ENCODE data around the gene SEMA5B.

SEMA5B gene

GRCh38 chr3:123006609-123007008, 21.0 kb downstream of the SEMA5B start:
- TF ChIP-seq NFIC (IDR thresholded peaks at IDR 0.05) (no peak), REST (IDR thresholded peaks at IDR 0.05; ENCODE audit: low read depth) (no peak), USF1 (IDR thresholded peaks at IDR 0.05) (no peak), EGR1 (IDR thresholded peaks at IDR 0.05) (no peak), MAX (IDR thresholded peaks at IDR 0.05) (no peak), FOXM1 (IDR thresholded peaks at IDR 0.05; ENCODE audit: borderline replicate concordance, low read depth) (no peak), ZBTB7A (IDR thresholded peaks at IDR 0.05; ENCODE audit: low read depth) (no peak), TEAD4 (IDR thresholded peaks at IDR 0.05) (no peak), TCF12 (IDR thresholded peaks at IDR 0.05; ENCODE audit: low read depth) (no peak), YY1 (IDR thresholded peaks at IDR 0.05; ENCODE audit: low read depth) (no peak), TAF1 (IDR thresholded peaks at IDR 0.05; ENCODE audit: low read depth) (no peak), EP300 (IDR thresholded peaks at IDR 0.05; ENCODE audit: borderline replicate concordance) (no peak), RAD21 (IDR thresholded peaks at IDR 0.05; ENCODE audit: low read depth) (no peak), CEBPB (IDR thresholded peaks at IDR 0.05) (no peak)

GRCh38 chr3:123005291-123005690, 22.3 kb downstream of the SEMA5B start:
- TF ChIP-seq RAD21 (IDR thresholded peaks at IDR 0.05; ENCODE audit: low read depth) = no peak
- TF ChIP-seq TCF12 (IDR thresholded peaks at IDR 0.05; ENCODE audit: low read depth) = no peak
- TF ChIP-seq NFIC (IDR thresholded peaks at IDR 0.05) = no peak
- no peak for TF ChIP-seq TEAD4 (IDR thresholded peaks at IDR 0.05)
- TF ChIP-seq REST (IDR thresholded peaks at IDR 0.05; ENCODE audit: low read depth) = no peak
- no peak for TF ChIP-seq EGR1 (IDR thresholded peaks at IDR 0.05)
- no peak for TF ChIP-seq YY1 (IDR thresholded peaks at IDR 0.05; ENCODE audit: low read depth)
- TF ChIP-seq CREB1 (IDR thresholded peaks at IDR 0.05; ENCODE audit: low read depth) = no peak
- TF ChIP-seq EP300 (IDR thresholded peaks at IDR 0.05; ENCODE audit: borderline replicate concordance) = no peak

GRCh38 chr3:123004201-123004918, 23.2 kb downstream of the SEMA5B start:
- no peak for TF ChIP-seq TAF1 (IDR thresholded peaks at IDR 0.05; ENCODE audit: low read depth)
- TF ChIP-seq RAD21 (IDR thresholded peaks at IDR 0.05; ENCODE audit: low read depth) = no peak
- no peak for TF ChIP-seq REST (IDR thresholded peaks at IDR 0.05; ENCODE audit: low read depth)
- TF ChIP-seq CEBPB (IDR thresholded peaks at IDR 0.05) = no peak
- TF ChIP-seq EGR1 (IDR thresholded peaks at IDR 0.05) = no peak
- TF ChIP-seq ZBTB7A (IDR thresholded peaks at IDR 0.05; ENCODE audit: low read depth) = no peak
- TF ChIP-seq YY1 (IDR thresholded peaks at IDR 0.05; ENCODE audit: low read depth) = no peak
- no peak for TF ChIP-seq USF1 (IDR thresholded peaks at IDR 0.05)
- TF ChIP-seq TCF12 (IDR thresholded peaks at IDR 0.05; ENCODE audit: low read depth) = no peak
- no peak for TF ChIP-seq EP300 (IDR thresholded peaks at IDR 0.05; ENCODE audit: borderline replicate concordance)
- TF ChIP-seq CREB1 (IDR thresholded peaks at IDR 0.05; ENCODE audit: low read depth) = no peak
- no peak for TF ChIP-seq MAX (IDR thresholded peaks at IDR 0.05)
- TF ChIP-seq FOXM1 (IDR thresholded peaks at IDR 0.05; ENCODE audit: borderline replicate concordance, low read depth) = no peak

GRCh38 chr3:123002749-123003497, 24.6 kb downstream of the SEMA5B start:
- TF ChIP-seq ZBTB7A (IDR thresholded peaks at IDR 0.05; ENCODE audit: low read depth) = no peak
- TF ChIP-seq TAF1 (IDR thresholded peaks at IDR 0.05; ENCODE audit: low read depth) = no peak
- no peak for TF ChIP-seq REST (IDR thresholded peaks at IDR 0.05; ENCODE audit: low read depth)
- TF ChIP-seq TEAD4 (IDR thresholded peaks at IDR 0.05) = no peak
- no peak for TF ChIP-seq FOXM1 (IDR thresholded peaks at IDR 0.05; ENCODE audit: borderline replicate concordance, low read depth)
- TF ChIP-seq CEBPB (IDR thresholded peaks at IDR 0.05) = no peak
- TF ChIP-seq RAD21 (IDR thresholded peaks at IDR 0.05; ENCODE audit: low read depth) = no peak
- no peak for TF ChIP-seq EP300 (IDR thresholded peaks at IDR 0.05; ENCODE audit: borderline replicate concordance)
- TF ChIP-seq NFIC (IDR thresholded peaks at IDR 0.05) = no peak
- no peak for TF ChIP-seq USF1 (IDR thresholded peaks at IDR 0.05)
- no peak for TF ChIP-seq MAX (IDR thresholded peaks at IDR 0.05)
- no peak for TF ChIP-seq CREB1 (IDR thresholded peaks at IDR 0.05; ENCODE audit: low read depth)
- TF ChIP-seq TCF12 (IDR thresholded peaks at IDR 0.05; ENCODE audit: low read depth) = no peak
- TF ChIP-seq YY1 (IDR thresholded peaks at IDR 0.05; ENCODE audit: low read depth) = no peak
- TF ChIP-seq EGR1 (IDR thresholded peaks at IDR 0.05) = no peak

All from Ishikawa (cell line).